ENCODE results near the gene SOD2. TPM values are rescaled to one million over a fixed set of nuclear protein-coding genes. Genes with fewer than 3 reads are reported as not detected.
"Not testable (repeated sequence)": the region's sequence is repeated elsewhere in the genome, so short reads cannot be mapped to it uniquely, and the experiment has no call there.

SOD2 gene
- total RNA-seq, 1 experiment from 2014 or later: 180 TPM

DNA sequence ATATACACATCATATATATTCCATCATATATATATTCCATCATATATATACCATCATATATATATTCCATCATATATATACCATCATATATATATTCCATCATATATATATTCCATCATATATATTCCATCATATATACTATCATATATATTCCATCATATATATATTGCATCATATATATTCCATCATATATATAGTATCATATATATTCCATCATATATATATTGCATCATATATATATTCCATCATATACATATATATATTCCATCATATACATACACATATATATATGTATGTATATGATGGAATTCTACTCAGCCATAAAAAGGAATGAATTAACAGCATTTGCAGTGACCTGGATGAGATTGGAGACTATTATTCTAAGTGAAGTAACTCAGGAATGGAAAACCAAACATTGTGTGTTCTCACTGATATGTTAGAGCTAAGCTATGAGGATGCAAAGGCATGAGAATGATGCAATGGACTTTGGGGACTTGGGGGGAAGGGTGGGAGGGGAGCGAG, 29.6 kb downstream of the SOD2 start:
- H3K27me3 ChIP-seq (ENCODE audit: control insufficient read depth, insufficient read depth, low read length); BruUV-seq (replicated peaks); H3K36me3 ChIP-seq (ENCODE audit: control insufficient read depth, insufficient read depth, low read length); in situ Hi-C loops (cut with HindIII; ENCODE audit: low pct_unique_long_range_greater_than_20kb, low sequenced_read_pairs); DNase-seq (ENCODE audit: low read depth, low spot score); H3K4me3 ChIP-seq (ENCODE audit: low read depth in 2 of 2, low read length in 2 of 2); H3K27ac ChIP-seq (ENCODE audit: low read length); H3K9me3 ChIP-seq (ENCODE audit: control insufficient read depth, insufficient read depth, low read depth, low read length); ATAC-seq; intact Hi-C loops (cut with micrococcal nuclease; ENCODE audit: unreplicated experiment); H3K4me1 ChIP-seq (ENCODE audit: control insufficient read depth, insufficient read depth, low read length): not testable (repeated sequence)
- CTCF ChIA-PET: interaction anchor here (0.6 to 0.7 kb wide), 2 partner anchors 9 to 135 kb away, joined by 3 read pairs; no protein-coding TSS in a partner anchor
- POLR2A ChIA-PET: interaction anchor here (0.6 kb wide), 1 partner anchor 889 kb away, joined by 6 read pairs; no protein-coding TSS in a partner anchor

DNA sequence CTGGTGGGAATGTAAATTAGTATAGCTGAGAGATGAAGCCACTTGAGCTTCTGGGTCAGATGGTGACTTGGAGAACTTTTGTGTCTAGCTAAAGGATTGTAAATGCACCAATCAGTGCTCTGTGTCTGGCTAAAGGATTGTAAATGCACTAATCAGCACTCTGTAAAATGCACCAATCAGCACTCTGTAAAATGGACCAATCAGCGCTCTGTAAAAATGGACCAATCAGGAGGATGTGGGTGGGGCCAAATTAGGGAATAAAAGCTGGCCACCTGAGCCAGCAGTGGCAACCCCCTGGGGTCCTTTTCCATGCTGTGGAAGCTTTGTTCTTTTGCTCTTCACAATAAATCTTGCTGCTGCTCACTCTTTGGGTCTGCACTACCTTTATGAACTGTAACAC, 31.1 kb downstream of the SOD2 start:
- DNase-seq (ENCODE audit: low read depth, low spot score); H3K9me3 ChIP-seq (ENCODE audit: control insufficient read depth, insufficient read depth, low read depth, low read length); H3K4me1 ChIP-seq (ENCODE audit: control insufficient read depth, insufficient read depth, low read length); CTCF ChIA-PET; BruUV-seq (replicated peaks); ATAC-seq; POLR2A ChIA-PET; H3K4me3 ChIP-seq (ENCODE audit: low read depth in 2 of 2, low read length in 2 of 2); H3K36me3 ChIP-seq (ENCODE audit: control insufficient read depth, insufficient read depth, low read length); in situ Hi-C loops (cut with HindIII; ENCODE audit: low pct_unique_long_range_greater_than_20kb, low sequenced_read_pairs); intact Hi-C loops (cut with micrococcal nuclease; ENCODE audit: unreplicated experiment); H3K27me3 ChIP-seq (ENCODE audit: control insufficient read depth, insufficient read depth, low read length); H3K27ac ChIP-seq (ENCODE audit: low read length): not testable (repeated sequence)

DNA sequence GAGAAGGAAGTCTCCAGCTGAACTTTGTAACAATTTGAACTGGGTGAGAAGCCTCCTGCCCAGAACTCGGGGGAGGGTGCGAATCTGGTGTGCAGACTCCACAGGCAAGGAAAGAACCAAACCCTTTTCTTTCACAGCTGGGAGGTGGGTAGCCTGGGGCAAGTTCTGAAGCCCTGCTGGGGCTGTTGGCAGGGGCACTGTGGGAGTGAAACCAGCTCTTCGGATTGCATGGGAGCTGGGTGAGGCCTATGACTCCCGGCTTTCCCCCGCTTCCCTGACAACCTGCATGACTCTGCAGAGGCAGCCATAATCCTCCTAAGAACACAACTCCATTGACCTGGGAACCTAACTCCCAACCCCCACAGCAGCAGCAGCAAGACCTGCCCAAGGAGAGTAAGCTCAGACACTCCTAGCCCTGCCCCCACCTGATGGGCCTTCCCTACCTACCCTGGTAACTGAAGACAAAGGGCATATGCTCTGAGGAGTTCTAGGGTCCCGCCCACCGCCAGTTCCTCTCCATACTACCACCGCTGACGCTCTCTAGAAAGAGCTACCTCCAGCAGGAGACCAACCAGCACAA, 37.5 kb downstream of the SOD2 start:
- in situ Hi-C loops (cut with HindIII; ENCODE audit: low pct_unique_long_range_greater_than_20kb, low sequenced_read_pairs): no loop called here
- ATAC-seq: peak; percentile 12

More for the DNA sequence above, 37.5 kb downstream of the SOD2 start:
- ChIA-PET POLR2A (no interaction called here), CTCF (interaction anchor here (0.6 to 0.9 kb wide), 2 partner anchors 21 to 457 kb away, joined by 3 read pairs; no protein-coding TSS in a partner anchor)
- intact Hi-C loops (cut with micrococcal nuclease; ENCODE audit: unreplicated experiment): loop anchor here (2.0 kb wide), 2 partner anchors 439 to 485 kb away; no protein-coding TSS in a partner anchor
- BruUV-seq (replicated peaks): no TSS peak
- no peaks in the 10 kb centered on the region for H3K27me3 ChIP-seq (ENCODE audit: control insufficient read depth, insufficient read depth, low read length)
- H3K36me3 ChIP-seq (ENCODE audit: control insufficient read depth, insufficient read depth, low read length): no peaks in the 10 kb centered on the region
- H3K27ac ChIP-seq (ENCODE audit: low read length): no peak overlapping the region
- H3K9me3 ChIP-seq (ENCODE audit: control insufficient read depth, insufficient read depth, low read depth, low read length): no peaks in the 10 kb centered on the region
- TF ChIP-seq, protein P1, sequence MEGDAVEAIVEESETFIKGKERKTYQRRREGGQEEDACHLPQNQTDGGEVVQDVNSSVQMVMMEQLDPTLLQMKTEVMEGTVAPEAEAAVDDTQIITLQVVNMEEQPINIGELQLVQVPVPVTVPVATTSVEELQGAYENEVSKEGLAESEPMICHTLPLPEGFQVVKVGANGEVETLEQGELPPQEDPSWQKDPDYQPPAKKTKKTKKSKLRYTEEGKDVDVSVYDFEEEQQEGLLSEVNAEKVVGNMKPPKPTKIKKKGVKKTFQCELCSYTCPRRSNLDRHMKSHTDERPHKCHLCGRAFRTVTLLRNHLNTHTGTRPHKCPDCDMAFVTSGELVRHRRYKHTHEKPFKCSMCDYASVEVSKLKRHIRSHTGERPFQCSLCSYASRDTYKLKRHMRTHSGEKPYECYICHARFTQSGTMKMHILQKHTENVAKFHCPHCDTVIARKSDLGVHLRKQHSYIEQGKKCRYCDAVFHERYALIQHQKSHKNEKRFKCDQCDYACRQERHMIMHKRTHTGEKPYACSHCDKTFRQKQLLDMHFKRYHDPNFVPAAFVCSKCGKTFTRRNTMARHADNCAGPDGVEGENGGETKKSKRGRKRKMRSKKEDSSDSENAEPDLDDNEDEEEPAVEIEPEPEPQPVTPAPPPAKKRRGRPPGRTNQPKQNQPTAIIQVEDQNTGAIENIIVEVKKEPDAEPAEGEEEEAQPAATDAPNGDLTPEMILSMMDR (IDR thresholded peaks at IDR 0.05): no peak
- TF ChIP-seq SIN3A (IDR thresholded peaks at IDR 0.05; ENCODE audit: borderline replicate concordance, insufficient read depth, low read depth, low read length) (no peak), TCF7L2 (IDR thresholded peaks at IDR 0.05; ENCODE audit: low read depth, low read length) (no peak), POLR2AphosphoS5 (IDR thresholded peaks at IDR 0.05; ENCODE audit: low read depth, low read length) (no peak), REST (IDR thresholded peaks at IDR 0.05; ENCODE audit: insufficient read depth in 1 of 2, low read depth in 2 of 2, low read length in 1 of 2) (no peak)
- no peak for DNase-seq (ENCODE audit: low read depth, low spot score)
- H3K4me3 ChIP-seq (ENCODE audit: low read depth in 2 of 2, low read length in 2 of 2): no peak overlapping the region
- H3K4me1 ChIP-seq (ENCODE audit: control insufficient read depth, insufficient read depth, low read length): peaks cover 6% of the 10 kb centered on the region; the same call in 1 of the 2 replicates
